ENCODE measurements around the gene HPS4. TPM values are rescaled to one million over a fixed set of nuclear protein-coding genes. Genes with fewer than 3 reads are reported as not detected.

Gene HPS4
- total and polyA plus RNA-seq, 2 of the 8 experiments (the other 6 are each of a cell fraction or from before 2014, with no cell fraction given), result 28.0 to 35.2 TPM

GRCh38 chr22:26477341-26477731, 6.2 kb downstream of the HPS4 start:
- H2AFZ ChIP-seq (ENCODE audit: low read length), result no peak overlapping the region
- H3K4me1 ChIP-seq (replicated peaks in 1 of 4; ENCODE audit: control insufficient read depth in 3 of 4, insufficient read depth in 4 of 4, low read length in 3 of 4), result peaks cover 0 to 6% (median 2%) of the 10 kb centered on the region in 4 experiments; a peak in 5 of 7 replicates
- peaks cover 0 to 32% of the 10 kb centered on the region in 2 experiments; a peak in 2 of 4 replicates for H3K79me2 ChIP-seq (ENCODE audit: control insufficient read depth in 1 of 2, insufficient read depth in 2 of 2, low read length in 2 of 2)
- H3K4me2 ChIP-seq (ENCODE audit: insufficient read depth in 1 of 2, low read depth in 2 of 2, low read length in 2 of 2), result no peak overlapping the region
- H3K4ac ChIP-seq (replicated peaks; ENCODE audit: insufficient read length, low read depth, low read length), result no peak overlapping the region
- DNase-seq (ENCODE audit: low read depth in 1 of 2, low spot score in 2 of 2) (no peak), FAIRE-seq (no peak)
- no peaks in the 10 kb centered on the region; the same call in 1 of the 2 replicates for H3K23me2 ChIP-seq (ENCODE audit: low read depth, low read length)
- H4K91ac ChIP-seq (replicated peaks; ENCODE audit: insufficient read length, low read length), result no peak overlapping the region
- POLR2A ChIA-PET (ENCODE audit: partially characterized antibody), result no interaction called here
- H2AK5ac ChIP-seq (ENCODE audit: low read depth, low read length), result no peak overlapping the region
- H3K36me3 ChIP-seq (ENCODE audit: control insufficient read depth in 2 of 4, insufficient read depth in 4 of 4, low read length in 3 of 4), result peaks cover 5 to 40% (median 30%) of the 10 kb centered on the region in 4 experiments; a peak in 7 of 8 replicates
- H2BK20ac ChIP-seq (ENCODE audit: low read length), result no peak overlapping the region
- no peak overlapping the region for H2BK5ac ChIP-seq (ENCODE audit: low read depth, low read length)
- no peak overlapping the region for H3K4me3 ChIP-seq (ENCODE audit: extremely low read depth in 1 of 4, insufficient read depth in 2 of 4, low read depth in 3 of 4, low read length in 4 of 4)
- 45% methylated on average over 4 of the region's 4 CpGs; no CpG with 5 or more reads in 1 of the 2 experiments for WGBS, 2 experiments (ENCODE audit: extremely low coverage in 1 of 2, insufficient coverage in 1 of 2, insufficient read length in 1 of 2, insufficient replicate concordance in 2 of 2, low coverage in 1 of 2, low lambda C conversion rate in 2 of 2, missing lambda C conversion rate in 1 of 2)
- H3K18ac ChIP-seq (ENCODE audit: extremely low read depth, low read length), result no peak overlapping the region
- no peaks in the 10 kb centered on the region for H3K79me1 ChIP-seq (ENCODE audit: low read depth, low read length)
- no peak overlapping the region for H4K8ac ChIP-seq (ENCODE audit: extremely low read depth, insufficient read depth, low read length)
- H3K9ac ChIP-seq (replicated peaks in 1 of 4; ENCODE audit: extremely low read depth in 1 of 4, low read depth in 3 of 4, low read length in 3 of 4), result no peak overlapping the region
- no peak overlapping the region for H3K14ac ChIP-seq (ENCODE audit: insufficient read length)
- H2BK120ac ChIP-seq (replicated peaks; ENCODE audit: low read depth, low read length), result no peak overlapping the region
- no peak overlapping the region for H3K23ac ChIP-seq (ENCODE audit: insufficient read length)
- H3K27ac ChIP-seq (ENCODE audit: low read depth, low read length), result no peak overlapping the region
- H2BK12ac ChIP-seq (ENCODE audit: low read depth, low read length), result no peak overlapping the region
- peaks cover 0 to 3% of the 10 kb centered on the region in 2 experiments for H4K20me1 ChIP-seq (replicated peaks in 1 of 2; ENCODE audit: control insufficient read depth in 1 of 2, insufficient read depth in 2 of 2, low read length in 2 of 2)
- H3K9me3 ChIP-seq (ENCODE audit: insufficient read depth in 2 of 2, low read depth in 1 of 2, low read length in 1 of 2), result no peaks in the 10 kb centered on the region
- H2BK15ac ChIP-seq (ENCODE audit: low read length), result no peak overlapping the region
- no peak overlapping the region for H3K56ac ChIP-seq (replicated peaks; ENCODE audit: insufficient read length, low read depth, low read length)
- no peak overlapping the region for H4K5ac ChIP-seq (ENCODE audit: insufficient read length, low read depth, low read length)
- H3K27me3 ChIP-seq (replicated peaks in 1 of 4; ENCODE audit: control insufficient read depth in 3 of 4, extremely low read depth in 1 of 4, insufficient read depth in 3 of 4, low read length in 3 of 4), result no peaks in the 10 kb centered on the region
- CTCF ChIA-PET (ENCODE audit: partially characterized antibody), result interaction anchor here (2.3 kb wide), 1 partner anchor 14 kb away, joined by 6 read pairs; no protein-coding TSS in a partner anchor
- TF ChIP-seq SP2 (IDR thresholded peaks at IDR 0.05; ENCODE audit: low read length), result no peak

All from H1 (cell line).